Brain microvascular endothelial cell (primary cell): ENCODE data around the gene ZNF296.

ENCODE experiments used
- DNase-seq: peaks from one replicate; pipeline ENCODE4 v3.0.0-alpha.2; 2020
- H3K27ac ChIP-seq: fragments of 250-450 bp; sonication (Bioruptor Pico); 2 replicates; pipeline ENCODE4 v1.5.1; 2020; ENCODE audit warnings: mild to moderate bottlenecking, moderate library complexity
- H3K27me3 ChIP-seq: fragments of 250-450 bp; sonication (Bioruptor Pico); replicated peaks from 2 replicates; pipeline ENCODE4 v1.5.1; 2020; ENCODE audit warnings: mild to moderate bottlenecking
- H3K36me3 ChIP-seq: fragments of 250-450 bp; sonication (Bioruptor Pico); replicated peaks from 2 replicates; pipeline ENCODE4 v1.5.1; 2020; ENCODE audit warnings: mild to moderate bottlenecking
- H3K4me3 ChIP-seq: 2 replicates; pipeline ENCODE4 v1.5.1; 2011; ENCODE audit warnings: low read depth, mild to moderate bottlenecking, control low read depth, low read length, moderate library complexity
- in situ Hi-C: cut with HindIII; loops from 2 replicates; pipeline ENCODE4 v1.10.0; 2017; ENCODE audit warnings: low sequenced_read_pairs, low pct_ligation_motif_present
- TF ChIP-seq, protein P1 (sequence below): IDR thresholded peaks from 2 replicates; pipeline ENCODE4 v1.5.1; 2011; ENCODE audit warnings: low read depth, mild to moderate bottlenecking, moderate library complexity, low read length, control low read depth, inconsistent platforms; ENCODE audit errors: missing control alignments

The ZNF296 gene

DNA sequence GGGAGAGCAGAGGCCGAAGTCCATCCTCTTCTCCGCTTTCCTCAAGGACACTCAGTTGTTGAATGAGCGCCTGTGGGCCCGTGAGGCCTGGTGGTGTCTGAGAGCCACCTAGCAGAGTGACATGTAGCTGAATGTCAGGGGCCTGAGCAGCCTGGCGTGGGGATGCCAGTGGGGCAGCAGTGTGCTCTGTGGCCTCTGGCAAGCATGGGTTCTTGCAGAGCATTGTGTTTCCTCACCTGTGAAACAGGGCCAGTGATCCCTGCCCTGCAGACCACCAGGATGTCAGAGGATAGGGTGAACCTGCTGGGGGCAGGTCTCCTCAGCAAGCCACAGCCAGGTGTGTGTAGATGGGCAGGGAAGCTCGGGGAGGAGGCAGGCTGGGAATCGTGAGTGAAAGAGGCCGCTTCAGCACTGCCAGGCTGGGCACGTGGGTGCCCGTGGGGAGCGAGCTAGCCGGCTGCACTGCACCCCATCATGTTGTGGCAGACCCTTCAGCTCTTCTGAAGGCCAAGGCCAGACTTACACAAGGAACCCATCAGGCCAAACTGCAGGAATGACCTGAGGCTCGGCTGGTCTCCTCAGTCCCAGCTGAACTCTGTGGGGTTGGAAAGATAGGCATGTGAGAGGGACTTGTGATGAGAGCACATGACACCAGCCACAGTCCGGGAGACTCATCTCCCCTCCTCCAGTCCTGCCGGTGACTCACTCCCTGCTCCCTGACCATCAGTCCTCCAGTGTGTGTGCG, 21.7 kb upstream of the ZNF296 start:
- Histone ChIP-seq H3K27ac (peak overlapping the region; percentile 48), H3K27me3 (no peaks in the 10 kb centered on the region), H3K4me3 (no peak overlapping the region), H3K36me3 (no peaks in the 10 kb centered on the region)
- TF ChIP-seq, protein P1, sequence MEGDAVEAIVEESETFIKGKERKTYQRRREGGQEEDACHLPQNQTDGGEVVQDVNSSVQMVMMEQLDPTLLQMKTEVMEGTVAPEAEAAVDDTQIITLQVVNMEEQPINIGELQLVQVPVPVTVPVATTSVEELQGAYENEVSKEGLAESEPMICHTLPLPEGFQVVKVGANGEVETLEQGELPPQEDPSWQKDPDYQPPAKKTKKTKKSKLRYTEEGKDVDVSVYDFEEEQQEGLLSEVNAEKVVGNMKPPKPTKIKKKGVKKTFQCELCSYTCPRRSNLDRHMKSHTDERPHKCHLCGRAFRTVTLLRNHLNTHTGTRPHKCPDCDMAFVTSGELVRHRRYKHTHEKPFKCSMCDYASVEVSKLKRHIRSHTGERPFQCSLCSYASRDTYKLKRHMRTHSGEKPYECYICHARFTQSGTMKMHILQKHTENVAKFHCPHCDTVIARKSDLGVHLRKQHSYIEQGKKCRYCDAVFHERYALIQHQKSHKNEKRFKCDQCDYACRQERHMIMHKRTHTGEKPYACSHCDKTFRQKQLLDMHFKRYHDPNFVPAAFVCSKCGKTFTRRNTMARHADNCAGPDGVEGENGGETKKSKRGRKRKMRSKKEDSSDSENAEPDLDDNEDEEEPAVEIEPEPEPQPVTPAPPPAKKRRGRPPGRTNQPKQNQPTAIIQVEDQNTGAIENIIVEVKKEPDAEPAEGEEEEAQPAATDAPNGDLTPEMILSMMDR, result no peak
- peak; percentile 94 for DNase-seq
- in situ Hi-C loops, result no loop called here

DNA sequence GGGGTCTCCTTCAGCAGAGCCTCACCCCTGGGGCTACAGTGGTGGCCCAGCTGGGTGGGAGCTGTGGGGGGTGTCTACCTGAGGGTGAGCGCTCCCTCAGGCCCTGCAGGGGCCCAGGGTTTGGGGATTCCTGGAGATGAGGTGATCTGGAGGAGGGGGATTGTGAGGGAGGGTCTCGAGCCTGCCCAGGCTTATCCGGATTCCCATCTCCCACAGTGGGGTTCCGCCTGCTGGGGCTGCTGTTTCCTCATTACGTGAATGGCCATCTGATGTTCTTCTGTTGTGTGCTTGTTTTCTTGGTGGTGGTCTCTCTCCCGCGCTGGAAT, 21.1 kb upstream of the ZNF296 start:
- in situ Hi-C loops, result no loop called here
- Histone ChIP-seq H3K27me3 (no peaks in the 10 kb centered on the region), H3K36me3 (no peaks in the 10 kb centered on the region), H3K4me3 (no peak overlapping the region), H3K27ac (no peak overlapping the region)
- TF ChIP-seq, protein P1, result no peak
- DNase-seq, result no peak

DNA sequence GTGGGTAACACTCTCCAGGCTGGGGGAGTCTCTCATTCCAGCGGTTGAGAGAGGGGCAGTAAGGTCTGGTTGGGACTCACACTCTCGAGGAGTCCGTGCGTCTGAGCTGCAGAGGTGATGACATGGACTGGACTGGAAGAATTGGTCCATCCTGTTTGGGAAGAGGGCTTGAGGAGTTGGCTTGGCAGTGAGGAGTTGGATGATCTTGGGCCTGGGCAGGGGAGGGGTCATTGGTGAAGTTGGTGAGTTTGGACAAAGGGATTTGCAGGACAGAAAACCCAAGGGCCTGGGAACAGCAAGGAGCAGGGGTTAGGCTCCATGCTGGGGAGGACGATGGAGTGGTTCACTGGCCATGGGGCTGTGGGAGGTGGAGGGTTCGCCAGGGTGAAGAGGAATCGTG, 20.4 kb upstream of the ZNF296 start:
- in situ Hi-C loops, result no loop called here
- Histone ChIP-seq H3K27me3 (no peaks in the 10 kb centered on the region), H3K27ac (no peak overlapping the region)

DNA sequence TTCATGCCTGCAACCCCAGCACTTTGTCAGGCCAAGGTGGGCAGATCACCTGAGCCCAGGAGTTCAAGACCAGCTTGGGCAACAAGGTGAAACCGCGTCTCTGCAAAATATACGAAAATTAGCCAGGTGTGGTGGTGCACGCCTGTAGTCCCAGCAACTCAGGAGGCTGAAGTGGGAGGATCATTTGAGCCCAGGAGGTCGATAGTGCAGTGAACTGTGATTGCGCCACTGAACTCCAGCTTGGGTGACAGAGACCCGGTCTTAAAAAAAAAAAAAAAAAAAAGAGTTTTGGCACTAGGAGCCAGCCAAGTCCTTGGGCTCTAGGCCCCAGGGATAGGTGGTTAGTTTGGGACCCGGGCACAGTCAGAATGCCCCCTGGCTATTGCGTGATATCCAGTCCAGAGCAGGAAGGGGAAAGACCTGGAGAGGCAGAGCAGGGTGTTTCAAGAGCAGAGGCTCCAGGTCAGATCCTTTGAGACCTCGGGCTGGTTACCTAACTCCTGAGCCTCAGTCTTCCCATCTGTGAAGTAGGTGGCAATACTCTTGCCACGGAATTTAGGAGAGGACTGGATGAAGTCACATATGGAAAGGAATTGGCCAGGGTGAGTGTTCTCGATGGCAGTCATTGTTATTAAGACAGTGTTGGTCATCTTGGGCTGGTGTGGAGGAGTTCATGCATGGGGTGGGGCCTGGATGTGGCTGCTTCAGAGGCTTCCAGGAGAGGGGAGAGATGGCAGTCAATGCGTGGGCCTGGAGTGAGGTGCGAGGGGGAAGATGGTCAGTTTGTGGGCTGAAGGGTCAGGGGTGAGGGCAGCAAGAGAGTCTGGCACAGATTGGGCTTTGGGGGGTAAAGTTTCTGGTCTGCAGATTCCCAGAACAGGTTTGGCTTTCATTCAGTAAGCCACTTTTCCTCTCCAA, 19.5 kb upstream of the ZNF296 start:
- peaks cover 2% of the 10 kb centered on the region for H3K36me3 ChIP-seq
- H3K27me3 ChIP-seq, result no peaks in the 10 kb centered on the region
- no peak for DNase-seq
- TF ChIP-seq, protein P1, result no peak
- no peak overlapping the region for H3K27ac ChIP-seq
- no peak overlapping the region for H3K4me3 ChIP-seq
- in situ Hi-C loops, result no loop called here

More for the DNA sequence above, 20.4 kb upstream of the ZNF296 start:
- TF ChIP-seq, protein P1, result no peak
- DNase-seq, result no peak
- Histone ChIP-seq H3K36me3 (no peaks in the 10 kb centered on the region), H3K4me3 (no peak overlapping the region)

DNA sequence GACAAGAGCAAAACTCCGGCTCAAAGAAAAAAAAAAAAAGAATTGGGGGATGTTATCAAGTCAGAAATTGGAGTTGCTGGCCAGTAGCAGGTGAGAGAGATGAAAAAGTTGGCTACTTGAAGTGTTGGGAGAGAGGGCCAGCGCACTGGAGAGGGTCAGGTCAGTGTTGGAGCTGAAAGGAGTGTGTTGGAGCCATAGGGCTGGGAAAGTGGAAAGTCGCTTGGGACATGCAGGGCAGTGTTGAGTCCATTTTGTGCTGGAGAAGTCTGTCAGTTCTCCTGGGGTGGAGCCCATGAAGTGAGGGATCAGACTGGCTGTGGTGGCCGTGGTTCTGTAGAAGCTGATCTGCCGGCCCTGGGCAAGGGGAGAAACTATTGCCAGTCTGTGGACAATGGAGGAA, 18.4 kb upstream of the ZNF296 start:
- no peak overlapping the region for H3K27ac ChIP-seq
- TF ChIP-seq, protein P1, result no peak
- peaks cover 11% of the 10 kb centered on the region for H3K36me3 ChIP-seq
- H3K27me3 ChIP-seq, result no peaks in the 10 kb centered on the region
- DNase-seq, result no peak
- peak overlapping the region; percentile 15 for H3K4me3 ChIP-seq
- in situ Hi-C loops, result no loop called here
